ENCODE measurements around the gene MSN.
"Not testable (repeated sequence)": the region's sequence is repeated elsewhere in the genome, so short reads cannot be mapped to it uniquely, and the experiment has no call there.

The MSN gene

DNA sequence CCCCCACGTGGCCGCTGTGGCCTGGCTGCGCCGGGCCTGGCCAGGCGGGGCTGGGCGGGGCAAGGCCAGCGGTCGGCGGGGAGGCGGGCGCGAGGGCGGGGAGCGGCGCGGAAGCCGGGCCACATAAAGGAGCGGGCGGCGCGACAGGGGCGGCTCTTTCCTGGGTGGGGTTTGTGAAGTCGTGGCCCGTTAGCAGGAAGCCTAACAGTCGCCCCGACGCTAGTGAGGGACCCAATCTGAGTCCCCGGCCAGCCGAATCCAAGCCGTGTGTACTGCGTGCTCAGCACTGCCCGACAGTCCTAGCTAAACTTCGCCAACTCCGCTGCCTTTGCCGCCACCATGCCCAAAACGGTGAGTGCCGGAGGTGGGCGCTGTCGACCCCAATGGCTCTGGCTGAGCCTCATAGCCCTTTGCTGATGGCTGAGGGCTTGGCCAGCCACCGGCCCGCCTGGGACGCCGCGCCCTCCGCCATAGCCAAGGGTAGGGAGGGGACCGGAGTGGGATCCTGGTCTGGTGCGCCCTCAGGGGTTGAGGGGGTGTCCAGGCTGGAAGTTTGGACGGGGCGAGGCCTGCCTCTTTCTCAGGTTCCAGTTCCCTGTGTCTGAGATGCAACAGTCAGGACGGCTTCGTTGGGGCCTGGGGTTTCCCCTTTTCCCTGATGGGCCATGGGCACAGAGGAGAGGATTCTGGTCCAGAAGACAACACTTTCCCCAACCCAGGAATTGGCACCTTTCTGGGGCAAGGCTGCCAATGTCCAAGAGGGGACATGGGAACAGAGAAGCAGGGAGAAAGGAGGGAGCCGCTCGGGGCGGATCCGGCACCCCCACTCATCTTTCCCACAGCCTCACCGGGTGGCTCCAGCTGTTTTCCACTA is at the start of gene MSN:
TSS of gene MSN (plus strand) at position 152 of the 874 bp plus-strand sequence. CDS start at position 340, 188 bp downstream.
- no peak for DNase-seq

- not testable (repeated sequence) for DNase-seq
Observed at GRCh38 chrX:65620096-65620705, 47.3 kb upstream of the MSN start.

- DNase-seq: no peak
Observed at GRCh38 chrX:65630771-65631170, 36.7 kb upstream of the MSN start.

- DNase-seq: no peak
Observed at GRCh38 chrX:65633826-65634225, 33.6 kb upstream of the MSN start.

- no peak for DNase-seq
Observed at GRCh38 chrX:65634732-65635131, 32.7 kb upstream of the MSN start.

DNA sequence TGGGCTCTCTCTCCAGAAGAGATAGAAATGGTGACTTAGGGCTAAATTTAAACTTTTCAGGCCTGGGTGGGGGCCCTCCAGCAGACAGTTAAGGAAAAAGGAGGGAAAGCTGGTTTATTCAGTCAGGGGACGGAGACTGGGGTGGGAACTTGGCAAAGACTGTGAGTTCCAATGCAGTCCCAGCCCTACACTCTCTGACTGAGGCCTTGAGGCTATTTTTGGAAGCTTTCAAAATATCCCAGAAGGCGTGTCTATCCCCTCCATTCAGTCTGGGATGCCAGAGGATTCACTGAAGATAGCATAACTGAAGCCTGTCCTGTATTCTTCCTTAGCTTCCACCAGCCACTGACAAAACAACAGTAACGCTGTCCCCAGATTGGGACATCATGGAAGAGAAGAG is 32.1 kb upstream of the MSN start:
- DNase-seq: no peak

GRCh38 chrX:65635822-65636221 is 31.6 kb upstream of the MSN start:
- no peak for DNase-seq

DNA sequence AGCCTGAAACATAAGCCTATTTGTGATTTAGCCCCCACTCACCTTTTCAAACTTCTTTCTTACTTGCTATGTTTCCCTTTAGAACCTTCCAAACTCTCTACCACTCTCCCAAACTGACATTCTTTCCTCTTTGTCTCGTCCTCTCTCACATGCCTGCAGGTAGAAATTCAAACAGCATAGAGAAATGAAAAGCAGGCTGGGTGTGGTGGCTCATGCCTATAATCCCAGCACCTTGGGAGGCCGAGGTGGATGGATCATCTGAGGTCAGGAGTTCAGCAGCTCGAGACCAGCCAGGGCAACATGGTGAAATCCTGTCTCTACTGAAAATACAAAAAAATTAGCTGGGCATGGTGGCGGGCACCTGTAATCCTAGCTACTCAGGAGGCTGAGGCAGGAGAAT is 31.2 kb upstream of the MSN start:
- DNase-seq: not testable (repeated sequence)

GRCh38 chrX:65637335-65637734 is 30.1 kb upstream of the MSN start:
- no peak for DNase-seq

- DNase-seq: no peak
Observed at GRCh38 chrX:65642914-65643491, 24.5 kb upstream of the MSN start.

- DNase-seq: no peak
Observed at GRCh38 chrX:65643531-65644052, 23.9 kb upstream of the MSN start.

GRCh38 chrX:65644621-65645289 is 22.7 kb upstream of the MSN start:
- no peak for DNase-seq

DNA sequence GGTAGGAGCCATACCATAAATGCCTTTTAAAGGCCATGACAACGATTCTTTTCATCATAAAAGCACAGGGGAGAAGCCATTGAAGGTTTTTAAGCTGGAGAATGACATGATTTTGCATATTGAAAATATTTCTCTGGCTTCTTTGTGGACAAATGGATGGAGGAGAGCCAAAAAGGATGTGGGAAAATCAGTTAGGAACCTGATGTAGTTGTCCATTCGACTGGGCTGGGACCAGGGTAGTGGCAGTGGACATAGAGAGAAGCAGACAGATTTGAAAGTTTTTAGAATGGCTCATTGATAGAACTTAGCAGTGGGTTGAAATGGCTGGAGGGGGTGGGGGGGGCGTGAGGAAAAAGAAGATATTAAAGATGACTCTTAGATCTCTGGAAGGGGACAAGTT is 19.7 kb upstream of the MSN start:
- DNase-seq: no peak

GRCh38 chrX:65652098-65652497 is 15.4 kb upstream of the MSN start:
- DNase-seq: no peak

DNA sequence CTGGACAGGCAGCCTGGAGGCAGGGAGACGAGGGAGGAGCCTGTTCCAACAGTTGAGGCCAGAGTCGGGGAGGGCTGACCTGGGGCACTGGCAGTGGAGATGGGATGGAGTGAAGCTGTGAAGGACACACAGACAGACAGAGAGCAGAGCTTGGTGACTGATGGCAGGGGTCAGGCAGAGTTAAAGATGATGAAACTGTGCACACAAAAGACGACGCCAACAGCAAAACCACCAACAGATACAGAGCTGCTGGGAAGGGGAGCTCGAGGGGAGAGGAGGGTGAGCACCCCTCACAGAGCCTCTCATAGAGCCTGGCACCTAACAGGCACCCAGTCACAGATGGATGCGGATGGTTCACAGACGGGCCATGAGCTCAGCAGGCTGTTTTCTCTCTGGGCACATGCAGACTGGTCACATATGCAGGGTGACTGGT is 10.4 kb upstream of the MSN start:
- not testable (repeated sequence) for DNase-seq

- DNase-seq: no peak
Observed at GRCh38 chrX:65657659-65658058, 9.8 kb upstream of the MSN start.

GRCh38 chrX:65658229-65658628 is 9.2 kb upstream of the MSN start:
- no peak for DNase-seq

DNA sequence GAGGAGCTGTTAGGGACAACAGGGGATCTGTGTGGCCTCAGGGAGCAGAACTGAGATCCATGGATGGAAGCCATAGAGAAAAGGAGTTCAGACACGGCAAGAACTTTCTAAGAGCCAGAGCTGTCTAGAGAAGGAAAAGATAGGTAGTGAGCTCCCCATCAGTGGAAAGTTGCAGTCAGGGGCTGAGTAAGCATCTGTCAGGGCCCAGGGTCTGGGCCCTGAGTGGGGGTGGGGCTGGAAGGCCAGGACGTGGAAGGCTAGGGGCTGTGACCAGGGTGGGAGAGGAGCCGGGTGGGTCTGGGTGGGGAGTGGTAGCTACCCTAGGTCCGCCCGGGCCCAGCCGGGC is 324 bp upstream of the MSN start:
- no peak for DNase-seq

DNA sequence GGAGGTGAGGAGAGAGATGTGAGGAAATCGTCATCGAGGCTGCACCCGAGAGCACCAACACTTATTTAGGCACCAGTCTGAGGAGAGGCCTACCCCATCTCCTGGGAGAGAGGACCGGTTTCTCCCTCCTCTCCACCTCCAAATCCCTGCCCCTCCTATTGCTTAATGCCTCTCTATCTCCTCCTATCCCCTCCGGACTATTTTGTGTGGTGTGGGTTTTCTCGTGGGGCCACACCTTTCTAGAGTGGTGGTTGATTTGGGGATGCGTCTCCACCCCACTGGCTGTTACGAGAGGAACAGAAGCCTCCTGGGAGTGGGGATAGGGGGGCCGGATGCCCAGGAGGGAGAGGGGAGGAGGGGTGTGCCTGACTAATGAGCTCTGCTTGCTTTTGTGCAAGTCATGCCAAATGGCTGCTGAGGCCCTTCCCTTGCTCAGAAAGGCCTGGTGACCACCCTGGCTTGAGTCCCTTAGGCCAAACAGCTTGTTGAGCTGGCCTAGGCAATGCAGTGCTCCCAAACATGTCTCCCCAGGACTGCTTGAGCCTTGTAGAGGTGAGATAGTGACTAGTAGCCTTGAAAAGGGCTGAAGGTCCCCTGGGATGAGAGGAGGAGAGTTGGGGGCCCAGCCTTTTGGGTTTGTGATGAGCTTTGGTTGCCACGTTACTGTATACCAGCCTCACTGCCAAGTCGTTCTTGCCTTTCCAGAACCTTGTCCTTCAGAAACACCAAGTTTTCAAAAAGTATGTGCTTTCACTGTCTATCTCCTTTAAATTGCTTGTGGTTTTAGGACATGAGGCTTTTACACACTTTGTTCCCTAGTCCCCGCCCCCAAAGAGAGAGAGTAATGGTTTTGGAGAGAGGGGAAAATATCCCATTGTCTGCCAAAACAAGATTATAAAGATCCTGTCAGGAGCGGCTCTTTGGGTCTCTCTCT is 1.2 kb downstream of the MSN start:
- no peak for DNase-seq

- no peak for DNase-seq
Observed at GRCh38 chrX:65671286-65671685, 3.8 kb downstream of the MSN start.

DNA sequence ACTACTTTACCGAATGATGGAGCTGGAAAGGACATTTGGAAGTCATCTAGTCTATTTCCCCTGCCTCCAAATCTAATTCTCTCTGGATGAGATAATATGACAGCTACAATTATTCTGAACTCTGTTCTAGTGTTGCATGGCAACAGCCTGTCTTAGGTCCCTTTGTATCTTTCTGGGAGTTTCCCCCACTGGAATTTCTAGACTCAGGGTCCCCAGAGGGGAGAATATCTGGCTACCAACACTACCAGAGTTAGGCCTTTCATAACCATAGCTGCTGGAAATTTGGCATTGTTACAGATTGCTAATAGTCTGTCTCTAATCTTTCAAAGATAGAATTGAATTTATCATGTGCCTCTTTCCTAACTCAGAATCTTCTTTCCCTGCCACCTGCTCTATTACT is 4.5 kb downstream of the MSN start:
- DNase-seq: no peak

- DNase-seq: no peak
Observed at GRCh38 chrX:65673857-65674203, 6.4 kb downstream of the MSN start.
